Coronary artery (tissue), 2 donors: ENCODE data around the gene NEIL3.

Experiments
- DNase-seq: peaks from one replicate; pipeline ENCODE4 v3.0.0-alpha.2; 2017; ENCODE audit warnings: low spot score
- H3K27ac ChIP-seq, 2 donors: fragments of 200-600 bp; sonication (generic); one replicate each; pipeline ENCODE4 v1.5.1; 2016 to 2019
- H3K4me3 ChIP-seq: fragments of 200-600 bp; sonication (generic); 2 replicates; pipeline ENCODE4 v1.5.1; 2016; ENCODE audit warnings: mild to moderate bottlenecking, moderate library complexity
- TF ChIP-seq, protein P1 (sequence below): fragments of 200-600 bp; sonication (generic); IDR thresholded peaks from one replicate; pipeline ENCODE4 v1.5.1; 2019; ENCODE audit warnings: antibody characterized with exemption

Gene NEIL3, protein sequence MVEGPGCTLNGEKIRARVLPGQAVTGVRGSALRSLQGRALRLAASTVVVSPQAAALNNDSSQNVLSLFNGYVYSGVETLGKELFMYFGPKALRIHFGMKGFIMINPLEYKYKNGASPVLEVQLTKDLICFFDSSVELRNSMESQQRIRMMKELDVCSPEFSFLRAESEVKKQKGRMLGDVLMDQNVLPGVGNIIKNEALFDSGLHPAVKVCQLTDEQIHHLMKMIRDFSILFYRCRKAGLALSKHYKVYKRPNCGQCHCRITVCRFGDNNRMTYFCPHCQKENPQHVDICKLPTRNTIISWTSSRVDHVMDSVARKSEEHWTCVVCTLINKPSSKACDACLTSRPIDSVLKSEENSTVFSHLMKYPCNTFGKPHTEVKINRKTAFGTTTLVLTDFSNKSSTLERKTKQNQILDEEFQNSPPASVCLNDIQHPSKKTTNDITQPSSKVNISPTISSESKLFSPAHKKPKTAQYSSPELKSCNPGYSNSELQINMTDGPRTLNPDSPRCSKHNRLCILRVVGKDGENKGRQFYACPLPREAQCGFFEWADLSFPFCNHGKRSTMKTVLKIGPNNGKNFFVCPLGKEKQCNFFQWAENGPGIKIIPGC

DNA sequence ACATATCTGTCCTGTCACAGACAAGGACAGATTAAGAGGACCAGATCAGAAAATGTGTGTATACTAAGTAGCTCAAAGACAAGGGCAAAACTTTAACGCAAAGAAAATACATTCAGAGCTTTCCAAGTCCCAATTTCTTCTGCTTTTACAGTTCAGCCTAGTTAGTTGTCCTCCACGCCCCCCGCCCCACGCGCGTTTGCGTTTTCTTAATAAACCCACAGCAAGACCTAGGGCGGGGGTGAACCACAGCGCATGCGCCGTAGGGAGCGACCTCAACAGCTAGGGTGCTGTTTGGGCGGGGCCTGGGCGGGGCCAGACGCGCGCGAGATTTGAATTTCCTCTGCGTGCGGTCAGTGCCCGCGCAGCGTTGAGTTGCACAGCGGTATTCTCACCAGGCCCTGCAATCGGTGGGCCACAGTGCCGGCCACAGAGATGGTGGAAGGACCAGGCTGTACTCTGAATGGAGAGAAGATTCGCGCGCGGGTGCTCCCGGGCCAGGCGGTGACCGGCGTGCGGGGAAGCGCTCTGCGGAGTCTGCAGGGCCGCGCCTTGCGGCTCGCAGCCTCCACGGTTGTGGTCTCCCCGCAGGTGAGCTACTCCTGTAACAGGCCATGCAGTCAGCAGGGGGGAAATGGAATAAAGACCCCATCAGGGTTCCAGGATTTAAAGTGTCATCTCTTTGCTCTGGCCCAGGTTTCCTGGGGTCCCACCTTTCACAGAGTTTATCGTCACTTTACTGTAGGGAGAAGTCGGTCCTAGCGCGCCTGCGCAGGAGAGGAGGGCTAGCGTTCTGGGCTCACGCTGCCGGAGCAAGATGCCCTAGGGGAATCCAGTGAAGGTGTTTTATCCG is at the start of gene NEIL3:
Gene NEIL3 (plus strand): TSS at position 353 of the 850 bp plus-strand sequence. CDS start 80 bp downstream, at position 433.
- DNase-seq, result peak; percentile 88
- Histone ChIP-seq H3K4me3 (peak within 1 kb of the TSS; percentile 72), H3K27ac (peak within 1 kb of the TSS in 1 of 2 donors; percentile 6)
- TF ChIP-seq, protein P1, sequence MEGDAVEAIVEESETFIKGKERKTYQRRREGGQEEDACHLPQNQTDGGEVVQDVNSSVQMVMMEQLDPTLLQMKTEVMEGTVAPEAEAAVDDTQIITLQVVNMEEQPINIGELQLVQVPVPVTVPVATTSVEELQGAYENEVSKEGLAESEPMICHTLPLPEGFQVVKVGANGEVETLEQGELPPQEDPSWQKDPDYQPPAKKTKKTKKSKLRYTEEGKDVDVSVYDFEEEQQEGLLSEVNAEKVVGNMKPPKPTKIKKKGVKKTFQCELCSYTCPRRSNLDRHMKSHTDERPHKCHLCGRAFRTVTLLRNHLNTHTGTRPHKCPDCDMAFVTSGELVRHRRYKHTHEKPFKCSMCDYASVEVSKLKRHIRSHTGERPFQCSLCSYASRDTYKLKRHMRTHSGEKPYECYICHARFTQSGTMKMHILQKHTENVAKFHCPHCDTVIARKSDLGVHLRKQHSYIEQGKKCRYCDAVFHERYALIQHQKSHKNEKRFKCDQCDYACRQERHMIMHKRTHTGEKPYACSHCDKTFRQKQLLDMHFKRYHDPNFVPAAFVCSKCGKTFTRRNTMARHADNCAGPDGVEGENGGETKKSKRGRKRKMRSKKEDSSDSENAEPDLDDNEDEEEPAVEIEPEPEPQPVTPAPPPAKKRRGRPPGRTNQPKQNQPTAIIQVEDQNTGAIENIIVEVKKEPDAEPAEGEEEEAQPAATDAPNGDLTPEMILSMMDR, result no peak

DNA sequence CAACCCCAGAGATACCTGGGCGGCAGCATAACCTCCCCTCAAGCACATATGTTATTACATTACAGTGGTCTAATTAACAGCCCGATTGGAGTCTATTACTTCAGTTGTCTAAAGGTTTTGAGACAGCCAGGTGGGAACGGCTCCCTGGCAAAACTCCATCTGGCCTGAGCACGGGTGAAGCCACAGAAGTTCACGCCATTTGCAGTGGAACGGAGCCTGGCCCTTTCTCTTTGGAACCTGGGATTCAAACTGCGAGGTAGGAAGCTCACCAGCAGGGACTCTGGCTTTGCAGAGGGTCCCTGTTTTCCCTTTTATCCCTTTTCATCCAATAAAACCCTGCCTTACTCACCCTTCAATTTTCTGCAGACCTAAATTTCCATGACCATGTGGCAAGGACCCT is 45.9 kb upstream of the NEIL3 start:
- TF ChIP-seq, protein P1, result no peak
- DNase-seq, result no peak
- no peak overlapping the region for H3K27ac ChIP-seq

DNA sequence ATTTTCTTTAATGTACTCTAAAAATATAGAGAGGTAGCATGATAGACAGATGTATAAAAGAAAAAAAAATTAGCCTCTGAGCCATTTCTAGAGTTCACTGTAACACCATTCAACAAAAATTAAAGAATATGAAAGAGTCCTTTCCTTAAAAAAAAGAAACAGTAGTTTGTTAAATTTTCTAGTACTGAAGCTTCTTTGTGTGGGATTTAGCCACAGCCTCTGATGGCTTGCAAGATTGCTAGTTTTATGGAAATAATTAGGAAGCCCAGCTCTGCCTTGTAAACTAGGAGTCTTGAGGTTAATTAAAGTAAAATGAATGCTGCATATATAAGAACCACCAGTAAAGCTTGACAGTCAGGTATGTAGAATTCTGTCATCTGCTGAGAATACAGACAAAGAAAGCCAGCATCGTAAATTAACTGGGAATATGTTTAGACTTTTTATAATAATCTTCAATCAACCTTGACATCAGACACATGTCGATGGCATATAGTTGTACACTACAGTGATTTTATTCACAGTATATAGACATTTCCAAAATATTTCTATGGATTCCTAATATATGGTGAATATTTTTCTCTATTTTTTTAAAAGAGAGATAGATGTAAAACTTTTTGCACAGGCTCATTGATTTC is 44.8 kb upstream of the NEIL3 start:
- TF ChIP-seq, protein P1, result no peak
- H3K4me3 ChIP-seq, result no peak overlapping the region
- DNase-seq, result no peak

More for the DNA sequence above, 45.9 kb upstream of the NEIL3 start:
- no peak overlapping the region for H3K4me3 ChIP-seq

DNA sequence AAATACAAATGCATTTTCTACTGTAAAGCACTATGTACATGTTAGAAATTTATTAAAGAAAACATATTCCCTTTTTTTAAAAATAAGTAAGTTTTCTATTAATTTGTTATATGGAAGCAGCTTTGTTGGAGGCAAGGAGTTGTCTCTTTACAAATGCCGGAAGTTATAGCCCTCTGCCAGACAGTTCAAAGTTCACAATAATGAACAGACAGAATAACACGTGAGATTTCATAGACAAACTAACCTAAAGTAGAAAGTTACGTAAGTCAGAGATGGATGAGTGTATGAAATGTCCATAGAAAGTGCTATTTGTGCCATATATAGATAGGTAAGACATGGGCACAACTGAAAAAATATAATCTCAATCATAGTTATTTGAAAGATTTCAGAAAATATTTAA is 43.9 kb upstream of the NEIL3 start:
- no peak overlapping the region for H3K27ac ChIP-seq
- H3K4me3 ChIP-seq, result no peak overlapping the region
- DNase-seq, result no peak
- TF ChIP-seq, protein P1, result no peak

More for the DNA sequence above, 44.8 kb upstream of the NEIL3 start:
- no peak overlapping the region for H3K27ac ChIP-seq

DNA sequence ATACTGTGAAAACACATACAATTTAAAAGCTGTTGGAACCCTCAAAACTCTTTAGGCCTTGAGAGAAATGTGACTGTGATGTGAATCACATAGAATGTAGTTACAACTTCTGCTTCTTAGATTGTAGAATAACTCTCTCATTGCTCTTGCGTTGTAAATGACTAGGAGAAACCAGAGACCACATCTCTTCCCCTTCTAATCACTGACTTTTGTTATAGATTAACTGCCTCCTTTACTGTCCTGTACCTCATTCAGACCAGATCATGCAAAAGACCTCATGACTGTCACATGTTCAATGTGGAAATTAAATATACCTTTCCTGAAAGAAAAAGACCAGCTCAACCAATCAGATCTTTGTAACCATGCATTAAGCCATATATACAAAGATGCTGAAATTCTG is 43.2 kb upstream of the NEIL3 start:
- H3K27ac ChIP-seq, result no peak overlapping the region
- TF ChIP-seq, protein P1, result no peak
- no peak for DNase-seq
- H3K4me3 ChIP-seq, result no peak overlapping the region

DNA sequence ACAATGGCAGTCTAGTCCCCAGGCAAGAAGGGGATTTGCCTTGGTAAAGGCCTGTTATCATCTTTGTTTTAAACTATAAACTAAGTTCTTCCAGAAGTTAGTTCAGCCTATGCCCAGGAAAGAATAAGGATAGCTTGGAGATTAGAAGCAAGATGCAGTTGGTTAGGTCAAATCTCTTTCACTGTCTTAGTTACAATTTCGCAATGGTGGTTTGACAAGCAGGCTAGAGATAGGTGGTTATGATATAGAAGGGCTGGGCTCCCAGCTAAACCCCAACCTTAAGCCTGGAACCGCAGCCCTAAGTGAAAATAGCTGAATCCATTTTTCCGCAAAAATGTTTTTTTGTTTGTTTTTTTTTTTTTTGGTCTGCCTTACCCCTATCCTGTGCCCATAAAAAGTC is 41.8 kb upstream of the NEIL3 start:
- DNase-seq, result no peak
- Histone ChIP-seq H3K4me3 (no peak overlapping the region), H3K27ac (no peak overlapping the region)
- TF ChIP-seq, protein P1, result no peak
